ENCODE data around the gene RHPN2. TPM values are rescaled to one million over a fixed set of nuclear protein-coding genes. Genes with fewer than 3 reads are reported as not detected.
A peak's percentile ranks its signal among the peaks of the same experiment; 100 is the strongest.
"Not testable (repeated sequence)": the region's sequence is repeated elsewhere in the genome, so short reads cannot be mapped to it uniquely, and the experiment has no call there.

Gene RHPN2
- total RNA-seq, 1 experiment from 2014 or later = 10.0 TPM

DNA sequence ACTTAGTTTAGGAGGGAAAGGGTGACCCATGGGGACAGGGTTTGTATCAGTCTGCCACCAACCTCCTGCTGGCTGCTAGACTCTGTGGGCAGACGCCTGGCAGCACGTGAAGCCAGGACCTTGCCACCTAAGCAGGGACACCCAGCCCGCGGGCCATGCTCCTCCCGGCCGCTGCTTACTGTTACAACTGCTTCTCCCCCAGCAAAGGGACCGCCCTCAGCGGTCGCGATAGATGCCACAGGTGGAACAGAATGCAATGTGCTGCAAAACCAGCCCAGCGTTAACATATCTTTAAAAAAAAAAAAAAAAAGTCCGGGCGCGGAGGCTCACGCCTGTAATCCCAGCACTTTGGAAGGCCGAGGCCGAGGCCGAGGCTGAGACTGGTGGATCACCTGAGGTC, 1.9 kb upstream of the RHPN2 start:
- DNase-seq (ENCODE audit: low read depth) = no peak

DNA sequence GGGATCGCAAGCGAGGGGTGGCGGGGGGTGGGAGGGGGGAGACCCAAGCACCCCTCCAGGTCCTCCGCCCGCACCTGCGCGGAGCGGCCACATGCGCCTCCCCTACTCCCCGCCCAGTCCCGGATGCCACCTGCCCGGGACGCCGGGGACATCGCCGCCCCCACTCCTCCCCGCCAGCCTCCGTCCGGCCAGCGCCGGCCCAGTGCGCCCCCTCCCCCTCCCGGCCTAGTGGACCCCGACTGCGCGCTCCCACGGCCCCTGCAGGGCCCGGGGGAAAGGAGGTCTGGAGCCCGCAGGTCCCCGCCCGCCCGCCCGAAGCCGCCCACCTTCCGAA, 263 bp downstream of the RHPN2 start:
- no peak for DNase-seq (ENCODE audit: low read depth)

DNA sequence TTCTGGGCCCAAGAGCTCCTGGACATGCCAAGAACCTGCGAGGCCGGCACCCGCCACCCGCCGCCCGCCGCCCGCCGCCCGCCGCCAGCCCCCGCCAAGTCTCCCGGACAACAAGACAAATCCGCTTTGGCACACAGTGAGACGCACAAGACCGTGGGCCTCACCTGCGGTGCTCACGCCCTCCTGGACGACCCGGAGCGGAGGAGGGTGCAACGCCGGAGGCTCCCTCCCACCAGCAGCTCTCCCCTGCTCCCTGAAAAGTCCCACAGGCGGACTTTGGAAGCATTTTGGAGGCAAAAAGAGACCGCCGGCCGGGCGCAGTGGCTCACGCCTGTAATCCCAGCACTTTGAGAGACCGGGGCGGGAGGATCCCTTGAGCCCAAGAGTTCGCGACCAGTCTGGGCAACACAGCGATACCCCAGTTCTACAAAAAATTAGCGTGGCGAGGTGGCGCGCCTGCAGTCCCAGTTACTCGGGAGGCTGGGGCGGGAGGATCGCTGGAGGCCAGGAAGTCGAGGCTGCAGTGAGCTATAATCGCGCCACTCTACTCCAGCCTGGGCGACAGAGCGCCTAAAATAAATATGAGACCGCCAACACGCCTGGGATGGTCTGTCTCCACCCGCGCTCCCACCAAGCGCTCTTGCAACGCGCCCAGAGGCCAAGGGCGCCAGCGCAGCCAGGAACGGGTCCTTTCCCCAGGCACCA, 783 bp downstream of the RHPN2 start:
- no peak for DNase-seq (ENCODE audit: low read depth)

DNA sequence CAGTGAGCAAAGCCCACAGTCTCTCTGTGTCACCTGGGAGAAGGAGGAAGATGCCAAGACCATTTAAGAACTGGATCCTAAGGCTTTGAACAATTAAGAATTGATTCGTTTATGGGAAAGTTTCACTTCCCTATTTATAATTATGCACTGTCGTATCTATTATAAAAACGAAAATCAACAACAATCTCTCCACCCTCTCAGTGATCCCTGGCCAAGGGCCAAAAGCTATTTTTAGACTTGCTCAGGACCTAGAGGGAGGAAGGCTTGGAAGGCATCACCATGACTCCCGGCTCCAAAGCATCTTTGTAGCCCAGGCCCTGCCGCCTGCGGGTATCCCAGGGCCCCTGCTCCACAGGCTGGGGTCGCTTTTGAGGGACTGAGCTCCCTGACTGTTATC, 1.3 kb downstream of the RHPN2 start:
- peak; percentile 38 for DNase-seq (ENCODE audit: low read depth)

DNA sequence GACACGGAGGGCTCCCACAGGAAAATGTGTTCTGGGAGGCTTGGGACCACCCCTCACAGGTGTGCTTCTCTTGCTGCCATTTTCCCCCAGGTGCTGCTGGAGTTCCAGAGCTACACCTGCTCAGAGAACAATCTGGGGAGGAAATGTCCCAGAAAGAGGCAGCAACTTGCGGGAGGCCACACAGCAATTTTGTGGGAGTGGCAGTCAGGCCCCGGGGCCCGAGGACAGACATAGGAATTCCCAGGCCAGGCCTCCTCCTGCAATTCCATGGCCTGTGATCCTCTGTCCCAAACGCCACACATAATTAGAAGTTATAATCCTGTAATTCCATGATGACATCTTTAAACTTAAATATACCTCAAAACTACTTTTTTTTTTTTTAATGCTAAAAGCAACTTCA, 1.8 kb downstream of the RHPN2 start:
- no peak for DNase-seq (ENCODE audit: low read depth)

DNA sequence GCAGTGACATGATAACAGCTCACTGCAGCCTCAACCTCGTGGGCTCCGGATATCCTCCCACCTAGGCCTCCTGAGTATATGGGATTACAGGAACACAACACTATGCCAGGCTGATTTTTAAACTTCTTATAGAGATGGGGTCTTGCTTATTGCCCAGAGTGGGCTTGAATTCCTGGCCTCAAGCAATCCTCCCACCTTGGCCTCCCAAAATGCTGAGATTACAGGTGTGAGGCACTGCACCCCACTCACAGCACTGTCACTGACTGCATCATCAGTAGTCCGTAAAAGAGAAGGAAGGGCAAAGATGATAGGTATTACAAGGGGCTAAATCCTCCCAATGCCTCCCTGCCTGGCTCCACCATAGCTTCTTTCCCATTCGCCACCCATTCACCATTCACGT, 4.1 kb downstream of the RHPN2 start:
- no peak for DNase-seq (ENCODE audit: low read depth)

DNA sequence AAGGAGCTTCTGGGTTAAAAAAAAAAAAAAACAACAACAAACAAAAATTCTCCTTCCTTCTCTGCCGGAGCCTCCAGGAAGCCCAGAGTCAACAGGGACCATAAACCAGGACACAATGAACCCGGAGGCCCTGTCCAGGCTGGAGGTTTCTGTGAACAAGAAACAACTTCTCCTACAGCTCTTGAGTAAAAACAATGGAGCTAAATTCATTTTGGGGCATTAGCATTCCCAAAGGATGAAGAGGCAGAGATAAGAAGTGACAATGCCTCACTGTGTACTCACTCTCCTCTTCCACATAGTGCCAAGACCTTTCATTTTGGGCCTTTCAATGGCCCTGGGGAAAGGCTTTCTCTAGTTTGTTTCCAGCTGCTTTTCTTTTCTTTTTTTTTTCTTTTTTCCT, 9.0 kb downstream of the RHPN2 start:
- DNase-seq (ENCODE audit: low read depth) = peak; percentile 47

DNA sequence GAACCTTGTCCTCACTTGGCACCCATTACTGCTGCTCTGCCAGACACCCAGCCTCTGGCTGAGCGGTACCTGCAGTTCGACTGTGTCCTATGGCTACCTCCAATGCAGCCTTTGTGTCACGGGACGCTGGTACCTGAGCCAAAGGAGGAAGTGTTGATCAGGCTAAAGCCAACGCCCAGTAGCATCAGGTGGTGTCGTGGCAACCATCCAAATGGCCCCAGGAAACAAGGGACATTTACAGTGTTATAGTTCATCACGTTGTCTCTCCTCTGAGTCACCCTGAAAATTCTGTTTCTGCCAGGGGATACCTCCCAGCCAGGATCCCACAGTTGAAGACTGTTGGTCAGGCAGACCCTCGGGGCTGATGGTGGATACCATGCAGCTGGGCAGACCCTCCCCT, 10.1 kb downstream of the RHPN2 start:
- DNase-seq (ENCODE audit: low read depth) = no peak

DNA sequence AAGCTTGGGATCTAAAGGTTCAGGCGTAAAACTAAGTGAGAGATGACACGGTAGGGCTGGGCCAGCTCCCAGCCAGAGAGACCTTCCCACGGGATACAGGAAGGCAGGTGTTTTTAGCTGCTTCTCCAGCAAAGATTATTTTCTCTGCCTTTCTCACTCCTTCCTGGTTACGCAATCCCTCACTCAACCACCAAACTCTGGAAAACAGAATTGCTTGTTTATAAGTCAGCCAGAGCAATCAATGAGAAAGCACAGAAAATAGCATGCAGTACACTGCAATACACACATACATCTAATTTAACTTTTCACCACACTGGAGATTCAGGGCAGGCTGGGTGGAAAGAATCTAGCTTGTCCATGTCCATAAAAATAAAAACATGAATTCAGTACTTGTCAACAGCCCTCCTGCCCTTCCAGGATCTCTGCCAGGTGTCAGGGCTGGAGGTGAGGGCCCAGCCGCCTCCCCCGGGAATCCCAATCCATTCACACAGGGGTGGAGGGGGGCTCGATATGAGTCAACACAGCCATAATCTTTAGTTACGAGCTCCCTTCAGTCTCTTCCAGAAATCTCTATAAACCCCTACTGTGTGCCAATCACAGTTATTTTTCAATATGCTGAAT, 12.2 kb downstream of the RHPN2 start:
- DNase-seq (ENCODE audit: low read depth) = no peak

DNA sequence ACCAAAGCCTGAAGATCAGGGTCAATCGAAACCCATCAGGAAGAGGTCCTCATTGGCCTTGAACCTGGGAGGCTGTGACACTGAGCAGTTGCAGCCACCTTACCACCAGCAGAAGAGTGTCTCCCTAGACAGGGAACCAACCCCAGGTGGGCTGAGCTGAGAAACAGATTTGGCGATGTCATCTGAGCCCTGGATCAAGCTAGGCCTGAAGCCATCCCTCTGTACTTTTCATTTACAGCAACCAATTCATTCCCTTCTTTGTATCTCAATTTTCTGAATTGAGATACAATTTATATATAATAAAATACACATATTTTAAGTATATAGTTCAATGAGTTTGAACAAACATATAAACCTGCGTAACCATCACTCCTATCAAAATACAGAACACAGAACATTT, 14.6 kb downstream of the RHPN2 start:
- DNase-seq (ENCODE audit: low read depth) = no peak

DNA sequence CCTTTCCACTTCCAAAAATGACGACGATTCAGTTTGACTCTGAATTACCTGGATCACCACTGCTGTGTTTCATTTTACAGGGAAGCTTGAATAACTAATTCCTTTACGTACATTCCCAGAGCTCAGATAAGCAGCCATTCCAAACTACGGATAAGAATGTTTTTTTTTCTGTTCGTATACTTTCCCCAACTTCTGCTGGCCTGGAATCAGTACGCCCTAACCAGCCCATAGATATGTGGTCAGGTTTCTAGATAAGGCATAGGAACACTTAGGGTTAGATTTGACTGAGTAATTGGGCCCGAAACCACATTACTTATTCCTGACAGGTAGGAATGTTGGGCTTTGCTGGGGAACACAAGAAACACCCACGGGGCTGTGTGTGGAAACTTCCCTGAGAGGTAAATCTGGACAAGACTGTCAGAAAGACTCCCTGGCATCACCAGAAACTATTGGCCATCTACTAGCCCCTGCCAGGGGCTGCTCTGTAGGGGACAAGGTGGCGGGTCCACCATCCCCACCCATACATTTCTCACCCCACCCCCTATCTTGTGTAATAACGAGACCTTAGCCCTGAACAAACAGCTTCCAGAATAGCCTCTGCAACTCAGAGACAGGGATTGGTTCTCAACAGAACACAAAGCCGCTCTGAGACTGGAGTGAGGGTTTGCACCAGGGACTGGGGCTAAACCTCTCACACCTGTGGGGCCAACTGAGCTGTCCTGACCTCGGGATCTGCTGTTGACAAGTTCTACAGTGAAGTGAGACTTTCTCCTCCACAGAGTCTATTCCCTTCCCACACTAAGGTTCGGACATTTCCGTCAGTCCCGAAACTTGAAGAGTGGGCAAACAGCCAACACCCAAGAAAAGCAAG, 15.6 kb downstream of the RHPN2 start:
- no peak for DNase-seq (ENCODE audit: low read depth)

DNA sequence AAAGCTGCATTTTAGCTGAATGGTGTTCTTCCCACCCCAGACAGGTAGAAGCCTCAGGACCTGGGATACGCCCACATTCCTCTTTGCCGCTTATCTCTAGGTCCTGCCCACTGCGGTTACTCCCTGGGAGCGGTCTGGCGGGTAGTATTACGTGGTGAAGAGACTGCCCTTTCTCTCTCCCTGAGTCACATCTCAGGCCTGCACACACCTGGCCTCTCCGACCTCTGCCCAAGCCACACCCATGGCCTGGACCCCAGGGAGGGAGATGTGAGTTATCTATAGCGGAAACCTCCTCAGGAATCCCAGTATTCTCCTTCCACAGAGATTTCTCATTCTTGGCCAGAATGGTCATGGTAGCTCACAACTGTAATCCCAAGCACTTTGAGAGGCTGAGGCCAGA, 17.3 kb downstream of the RHPN2 start:
- DNase-seq (ENCODE audit: low read depth) = no peak

DNA sequence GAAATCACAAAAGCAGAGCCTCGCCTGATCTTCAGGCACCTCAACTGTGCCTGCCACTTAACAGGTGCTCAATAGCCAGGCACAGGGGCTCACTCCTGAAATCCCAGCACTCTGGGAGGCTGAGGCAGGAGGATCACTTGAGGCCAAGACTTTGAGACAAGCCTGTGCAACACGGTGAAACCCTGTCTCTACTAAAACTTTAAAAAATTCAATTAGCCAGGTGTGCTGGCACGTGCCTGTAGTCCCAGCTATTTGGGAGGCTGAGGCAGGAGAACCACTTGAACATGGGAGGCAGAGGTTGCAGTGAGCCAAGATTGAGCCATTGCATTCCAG, 22.9 kb downstream of the RHPN2 start:
- not testable (repeated sequence) for DNase-seq (ENCODE audit: low read depth)

DNA sequence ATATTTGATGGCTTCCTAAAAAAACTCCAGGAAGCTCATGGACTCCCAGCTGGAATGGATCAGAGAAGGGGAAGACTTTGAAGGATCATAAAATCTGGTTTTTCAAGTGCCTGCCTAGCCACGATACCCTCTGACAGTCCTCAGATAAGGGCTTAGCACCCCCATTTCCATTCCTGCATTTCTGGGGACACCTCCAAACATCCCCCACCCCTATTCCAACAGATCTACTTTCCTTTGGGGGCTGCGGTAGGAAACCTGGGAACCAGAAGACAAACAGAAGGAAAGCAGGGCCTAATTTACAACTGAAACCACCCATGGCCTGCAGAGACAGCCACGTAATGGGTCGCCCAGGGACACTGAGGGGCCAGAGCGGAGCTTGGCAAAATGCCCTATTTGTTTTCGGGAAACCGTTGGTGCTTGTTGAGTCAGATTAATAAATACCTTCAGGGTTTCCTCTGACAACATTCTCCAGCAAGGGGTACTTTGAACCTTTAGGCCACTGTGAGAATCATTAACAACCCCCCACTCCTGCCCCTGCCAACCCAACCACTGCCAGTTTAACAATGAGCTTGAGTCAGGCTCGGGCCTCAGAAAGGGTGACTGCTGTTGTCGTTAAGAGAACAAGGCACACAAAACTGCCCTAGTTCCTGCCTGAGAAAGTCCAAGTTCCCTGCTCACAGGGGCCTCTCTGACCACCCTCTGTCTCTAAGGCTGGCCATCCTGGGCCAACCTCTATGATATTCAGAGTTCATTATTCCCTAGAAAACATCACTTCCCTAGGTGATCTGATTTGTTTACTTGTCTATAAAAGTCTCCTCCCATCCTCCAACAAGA, 23.5 kb downstream of the RHPN2 start:
- peak; percentile 81 for DNase-seq (ENCODE audit: low read depth)

DNA sequence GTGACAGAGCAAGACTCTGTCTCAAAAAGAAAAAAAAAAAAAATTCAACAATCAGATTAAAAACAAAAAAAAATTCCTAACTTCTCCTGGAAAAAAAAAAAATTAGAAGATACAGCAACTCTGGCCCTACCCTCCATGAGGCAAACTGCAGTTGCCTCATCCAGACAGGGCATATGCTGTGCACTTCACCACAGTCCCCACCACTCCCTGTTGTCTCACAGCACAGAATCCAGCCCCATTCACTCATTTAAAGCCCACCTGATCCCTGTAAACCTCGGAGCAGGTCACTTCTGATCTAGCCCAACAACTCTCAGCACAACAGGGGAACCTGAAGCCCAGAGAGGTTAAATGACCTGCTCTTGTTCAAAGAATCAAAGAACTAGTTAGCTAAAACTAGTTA, 24.9 kb downstream of the RHPN2 start:
- no peak for DNase-seq (ENCODE audit: low read depth)

DNA sequence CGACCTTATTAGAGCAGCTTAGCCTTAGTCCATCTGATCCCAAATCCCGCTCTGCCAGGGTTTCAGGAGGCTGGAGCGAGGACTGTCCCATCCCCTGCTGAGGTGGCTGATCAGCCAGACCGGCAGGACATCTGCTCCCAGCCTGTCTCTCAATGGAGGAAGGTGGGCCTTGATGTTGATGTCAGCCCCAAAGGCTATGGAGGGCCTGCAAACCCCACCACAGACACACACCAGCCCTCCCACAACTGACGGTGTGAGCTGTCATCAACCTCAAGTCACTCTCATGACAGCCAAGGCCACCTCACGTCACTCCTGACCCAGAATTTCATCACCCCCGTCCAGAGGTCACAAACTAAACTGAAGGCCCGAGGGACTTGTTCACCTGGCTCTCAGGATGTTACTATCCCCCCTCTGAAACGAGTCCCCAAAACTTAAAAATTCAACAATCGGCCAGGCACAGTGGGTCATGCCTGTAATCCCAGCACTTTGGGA, 25.5 kb downstream of the RHPN2 start:
- DNase-seq (ENCODE audit: low read depth) = no peak

DNA sequence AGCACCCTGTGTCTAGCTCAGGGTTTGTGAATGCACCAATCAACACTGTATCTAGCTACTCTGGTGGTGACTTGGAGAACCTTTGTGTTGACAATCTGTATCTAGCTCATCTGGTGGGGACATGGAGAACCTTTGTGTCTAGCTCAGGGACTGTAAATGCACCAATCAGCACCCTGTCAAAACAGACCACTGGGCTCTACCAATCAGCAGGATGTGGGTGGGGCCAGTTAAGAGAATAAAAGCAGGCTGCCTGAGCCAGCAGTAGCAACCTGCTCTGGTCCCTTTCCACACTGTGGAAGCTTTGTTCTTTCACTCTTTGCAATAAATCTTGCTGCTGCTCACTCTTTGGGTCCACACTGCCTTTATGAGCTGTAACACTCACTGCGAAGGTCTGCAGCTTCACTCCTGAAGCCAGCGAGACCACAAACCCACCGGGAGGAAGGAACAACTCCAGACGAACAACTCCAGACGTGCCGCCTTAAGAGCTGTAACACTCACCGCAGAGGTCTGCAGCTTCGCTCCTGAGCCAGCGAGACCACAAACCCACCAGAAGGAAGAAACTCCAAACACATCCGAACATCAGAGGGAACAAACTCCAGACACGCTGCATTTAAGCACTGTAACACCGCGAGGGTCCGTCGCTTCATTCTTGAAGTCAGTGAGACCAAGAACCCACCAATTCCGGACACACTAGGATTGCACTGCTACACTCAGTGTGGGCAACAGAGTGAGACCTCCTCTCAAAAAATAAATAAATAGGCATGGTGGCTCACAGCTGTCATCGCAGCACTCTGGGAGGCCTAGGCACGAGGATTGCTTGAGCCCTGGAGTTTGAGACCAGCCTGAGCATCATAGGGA, 27.3 kb downstream of the RHPN2 start:
- not testable (repeated sequence) for DNase-seq (ENCODE audit: low read depth)

DNA sequence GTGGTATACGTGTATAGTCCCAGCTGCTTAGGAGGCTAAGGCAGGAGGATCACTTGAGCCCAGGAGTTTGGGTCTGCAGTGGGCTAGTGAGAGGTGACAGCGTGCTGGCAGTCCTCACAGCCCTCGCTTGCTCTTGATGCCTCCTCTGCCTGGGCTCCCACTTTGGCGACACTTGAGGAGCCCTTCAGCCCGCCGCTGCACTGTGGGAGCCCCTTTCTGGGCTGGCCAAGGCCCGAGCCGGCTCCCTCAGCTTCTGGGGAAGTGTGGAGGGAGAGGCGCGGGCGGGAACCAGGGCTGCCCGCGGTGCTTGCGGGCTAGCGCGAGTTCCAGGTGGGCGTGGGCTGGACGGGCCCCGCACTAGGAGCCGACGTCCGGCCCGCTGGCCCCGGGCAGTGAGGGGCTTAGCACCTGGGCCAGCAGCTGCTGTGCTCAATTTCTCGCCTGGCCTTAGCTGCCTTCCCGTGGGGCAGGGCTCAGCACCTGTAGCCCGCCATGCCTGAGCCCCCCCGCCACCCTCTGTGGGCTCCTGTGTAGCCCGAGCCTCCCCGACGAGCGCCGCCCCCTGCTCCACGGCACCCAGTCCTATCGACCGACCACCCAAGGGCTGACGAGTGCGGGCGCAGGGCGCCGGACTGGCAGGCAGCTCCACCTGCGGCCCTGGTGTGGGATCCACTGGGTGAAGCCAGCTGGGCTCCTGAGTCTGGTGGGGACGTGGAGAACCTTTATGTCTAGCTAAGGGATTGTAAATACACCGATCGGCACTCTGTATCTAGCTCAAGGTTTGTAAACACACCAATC, 28.1 kb downstream of the RHPN2 start:
- not testable (repeated sequence) for DNase-seq (ENCODE audit: low read depth)

DNA sequence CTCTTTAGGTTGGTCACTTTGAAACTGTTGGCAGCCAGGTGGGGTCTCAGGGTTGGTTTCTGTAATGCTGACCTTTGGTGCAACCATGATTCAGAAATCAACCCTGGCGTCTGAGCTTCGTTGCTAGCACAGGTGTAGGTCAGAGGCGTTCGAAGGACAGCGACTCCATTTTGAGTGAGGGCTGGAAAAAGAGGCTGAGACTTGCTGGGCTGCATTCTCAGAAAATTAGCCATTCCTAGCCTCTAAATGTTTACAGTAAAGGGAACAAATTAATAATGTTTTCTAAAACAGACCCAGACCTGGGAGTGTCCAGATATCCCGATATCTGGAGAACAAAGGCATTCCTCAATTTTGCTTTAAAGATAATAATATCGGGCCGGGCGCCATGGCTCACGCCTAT, 29.2 kb downstream of the RHPN2 start:
- no peak for DNase-seq (ENCODE audit: low read depth)

DNA sequence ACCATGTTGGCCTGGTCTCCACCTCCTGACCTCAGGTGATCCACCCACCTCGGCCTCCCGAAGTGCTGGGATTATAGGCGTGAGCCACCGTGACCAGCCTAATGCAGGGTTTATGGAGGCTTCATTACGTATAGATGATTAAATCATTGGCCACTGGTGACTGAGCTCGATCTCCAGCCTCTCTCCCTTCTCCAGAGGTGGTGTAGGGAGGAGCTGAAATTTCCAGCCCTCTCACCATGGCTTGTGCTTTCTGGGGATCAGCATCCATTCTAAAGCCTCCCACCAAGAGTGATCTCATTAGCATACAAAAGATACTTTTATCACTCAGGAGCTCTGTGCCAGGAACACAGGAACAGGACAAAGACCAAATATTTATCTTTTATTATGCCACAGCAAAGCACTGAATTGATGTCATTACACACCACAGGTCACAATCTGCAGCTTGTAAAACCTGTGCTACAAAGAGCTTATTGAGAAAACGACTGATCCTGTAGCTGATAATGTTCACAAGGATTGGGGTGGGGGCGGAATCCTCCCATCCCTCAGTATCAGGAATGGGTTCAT, 32.4 kb downstream of the RHPN2 start:
- DNase-seq (ENCODE audit: low read depth) = no peak
